ENCODE measurements around the gene AIM2.
"Not testable (repeated sequence)": the region's sequence is repeated elsewhere in the genome, so short reads cannot be mapped to it uniquely, and the experiment has no call there.

Gene AIM2

GRCh38 chr1:159076438-159077119 is at the start of gene AIM2:
AIM2 (minus strand) TSS chr1:159076766; CDS start chr1:159073499, 3,267 bp downstream.
- DNase-seq = no peak

DNA sequence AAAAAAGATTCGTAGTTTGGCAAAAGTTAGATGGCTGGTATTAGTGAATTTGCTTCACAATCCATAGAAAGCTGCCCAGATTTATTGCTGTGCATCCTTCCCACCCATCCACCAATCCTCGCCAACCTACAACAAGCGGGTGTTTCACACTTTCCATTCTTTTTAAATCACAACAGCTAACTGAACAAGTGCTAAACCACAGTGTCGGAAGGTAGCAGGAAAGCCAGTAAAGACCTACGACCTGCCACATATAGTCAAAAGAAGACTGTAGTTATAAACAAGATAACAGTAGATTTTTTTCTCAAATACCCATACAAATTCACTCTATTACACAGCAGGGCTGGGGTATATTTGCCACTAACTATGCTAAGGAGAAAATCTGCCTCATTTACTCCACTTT is 47.0 kb upstream of the AIM2 start:
- no peak for DNase-seq

DNA sequence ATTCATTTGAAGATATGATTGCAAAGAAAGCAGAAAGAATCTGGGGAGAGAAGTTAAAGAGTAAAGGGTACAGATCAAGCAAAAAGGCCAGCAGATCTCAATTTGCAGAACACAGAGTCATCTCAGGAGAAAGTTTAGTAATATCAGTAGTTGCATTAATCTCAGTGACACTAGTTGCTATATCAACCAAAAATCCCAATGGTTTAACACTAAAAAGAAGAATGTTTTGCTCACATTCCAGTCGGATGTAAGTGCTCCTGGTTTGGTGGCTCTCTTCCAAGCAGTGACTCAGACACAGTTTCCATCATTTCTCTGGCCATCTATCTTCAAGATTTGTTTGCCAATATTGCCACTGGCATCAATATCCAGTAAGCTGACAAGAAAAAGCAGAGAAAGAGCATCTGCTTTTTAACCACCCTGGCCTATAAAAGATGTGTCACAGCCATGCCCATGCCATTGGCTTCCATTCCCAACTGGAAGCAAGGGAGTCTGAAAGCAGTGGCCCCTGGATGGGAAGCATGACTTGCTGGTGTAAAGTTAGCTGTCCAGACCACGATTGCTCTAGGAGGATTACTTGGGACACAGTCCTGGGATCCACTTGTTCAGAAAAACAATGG is 45.5 kb upstream of the AIM2 start:
- DNase-seq = no peak

DNA sequence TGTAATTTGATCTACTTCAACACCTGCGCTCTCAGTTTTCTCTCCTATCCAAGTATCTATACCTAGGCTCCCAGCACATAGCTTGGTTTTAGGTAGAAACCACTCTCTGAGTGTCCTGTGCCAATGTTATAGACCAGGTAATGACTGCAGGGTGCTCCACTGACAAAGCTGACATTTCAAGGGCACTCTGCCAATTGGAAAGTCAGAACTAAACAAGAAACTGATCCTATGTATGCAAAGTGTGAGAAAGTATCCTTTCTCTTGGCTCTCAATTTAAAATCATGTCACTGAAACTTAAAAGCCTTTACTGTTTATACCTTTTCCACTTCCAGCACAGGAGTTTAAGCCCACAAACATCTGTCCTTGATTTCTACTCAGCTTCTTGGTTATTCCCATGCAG is 45.0 kb upstream of the AIM2 start:
- DNase-seq = no peak

- DNase-seq = no peak
These were observed 43.8 kb upstream of the AIM2 start for GRCh38 chr1:159120317-159120716.

GRCh38 chr1:159113596-159114433 is 37.2 kb upstream of the AIM2 start:
- no peak for DNase-seq

DNA sequence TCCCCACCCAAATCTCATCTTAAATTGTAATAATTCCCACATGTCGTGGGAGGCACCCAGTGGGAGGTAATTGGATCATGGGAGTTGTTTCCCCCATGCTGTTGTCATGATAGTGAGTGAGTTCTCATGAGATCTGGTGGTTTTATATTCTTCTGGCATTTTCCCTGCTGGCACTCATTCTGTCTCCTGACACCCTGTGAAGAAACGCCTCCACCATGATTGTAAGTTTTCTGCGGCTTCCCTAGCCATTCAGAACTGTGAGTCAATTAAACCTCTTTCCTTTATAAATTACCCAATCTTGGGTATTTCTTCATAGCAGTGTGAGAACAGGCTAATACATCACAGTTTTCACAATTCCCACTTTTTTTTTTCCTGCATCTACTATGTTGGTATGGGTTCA is 26.5 kb upstream of the AIM2 start:
- not testable (repeated sequence) for DNase-seq

GRCh38 chr1:159100589-159100988 is 24.0 kb upstream of the AIM2 start:
- no peak for DNase-seq

DNA sequence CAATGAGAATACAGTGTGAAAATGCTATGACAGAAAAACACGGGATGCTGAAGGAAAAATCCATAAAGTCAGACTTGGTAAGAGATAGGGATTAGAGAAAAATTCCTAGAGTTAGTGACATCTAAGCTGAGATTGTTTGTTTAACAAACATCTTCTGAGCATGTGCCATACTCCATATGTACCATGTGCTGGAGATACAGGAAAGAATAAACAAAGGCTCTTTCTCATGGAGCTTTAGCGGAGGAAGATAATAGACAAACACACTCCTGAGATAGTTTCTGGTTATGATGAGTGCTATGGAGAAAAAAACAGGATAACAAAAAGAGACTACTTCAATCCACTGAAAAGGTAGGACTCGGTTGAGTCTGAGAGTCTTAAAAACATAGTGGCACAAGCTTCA is 22.0 kb upstream of the AIM2 start:
- DNase-seq = no peak

GRCh38 chr1:159092036-159092760 is 15.6 kb upstream of the AIM2 start:
- DNase-seq = peak in 1 of 2 experiments; percentile 48

GRCh38 chr1:159091607-159092031 is 15.1 kb upstream of the AIM2 start:
- peak in 1 of 2 experiments; percentile 48 for DNase-seq

DNA sequence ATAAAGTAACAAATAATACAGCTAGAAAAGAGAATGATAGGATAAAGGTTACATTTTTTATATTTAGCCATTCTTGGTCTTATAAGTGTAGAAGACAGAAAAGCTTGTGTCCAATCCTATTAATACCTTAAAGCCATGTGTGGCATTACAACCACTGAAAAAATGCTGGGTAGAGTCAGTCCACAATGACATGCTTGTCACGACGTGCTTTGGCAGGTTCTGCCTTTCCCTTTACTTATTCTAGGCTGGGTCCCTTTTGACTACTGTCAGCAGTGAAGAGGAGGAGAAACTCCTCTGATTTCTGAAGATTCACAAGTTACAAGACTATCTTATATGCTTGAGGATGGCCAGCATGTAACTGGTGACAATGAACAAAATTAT is 14.6 kb upstream of the AIM2 start:
- DNase-seq = no peak

GRCh38 chr1:159090286-159091179 is 14.0 kb upstream of the AIM2 start:
- DNase-seq = no peak

- DNase-seq = no peak
These were observed 12.7 kb upstream of the AIM2 start for GRCh38 chr1:159089184-159089791.

- DNase-seq = no peak
These were observed 12.1 kb upstream of the AIM2 start for GRCh38 chr1:159088546-159089183.

DNA sequence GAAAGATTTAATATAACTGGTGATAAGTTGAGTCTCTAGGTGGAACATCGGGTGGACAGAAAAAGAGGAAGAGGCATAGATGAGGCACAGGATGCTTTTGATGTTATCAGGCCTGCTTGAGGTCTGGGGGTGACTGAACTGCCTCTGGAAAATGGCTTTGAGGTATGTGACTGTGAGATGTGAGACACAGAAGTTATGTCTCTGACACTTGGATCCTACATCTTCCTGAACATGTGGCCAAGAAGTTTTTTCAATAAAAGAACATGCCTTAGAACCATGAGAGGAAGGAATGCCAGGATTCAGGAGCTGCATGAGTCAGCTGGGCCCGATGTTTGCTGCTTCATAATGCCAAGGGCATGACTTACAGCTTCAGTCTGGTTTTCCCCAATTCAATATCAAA is 11.5 kb upstream of the AIM2 start:
- peak in 1 of 2 experiments; percentile 23 for DNase-seq

DNA sequence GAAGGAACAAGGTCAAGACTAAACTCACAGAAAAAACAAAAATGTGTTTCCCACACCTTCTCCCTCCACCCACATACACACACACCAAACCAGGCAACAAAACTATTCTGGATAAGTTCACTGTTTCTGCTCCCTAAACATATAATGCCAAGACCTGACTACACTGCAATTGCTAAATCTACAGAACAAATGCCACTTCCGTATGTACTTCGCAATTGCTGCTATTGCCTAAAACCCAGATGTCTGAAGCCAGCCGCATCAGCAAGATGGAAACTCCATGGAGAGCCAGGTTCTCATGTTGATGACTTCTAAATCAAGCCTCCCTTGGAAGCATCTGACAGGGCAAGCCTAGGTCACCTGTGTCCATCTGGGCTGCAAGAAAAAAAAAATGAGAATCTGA is 8.3 kb upstream of the AIM2 start:
- DNase-seq = no peak

GRCh38 chr1:159084152-159084551 is 7.6 kb upstream of the AIM2 start:
- DNase-seq = no peak

- DNase-seq = no peak
These were observed 6.4 kb upstream of the AIM2 start for GRCh38 chr1:159083013-159083412.

DNA sequence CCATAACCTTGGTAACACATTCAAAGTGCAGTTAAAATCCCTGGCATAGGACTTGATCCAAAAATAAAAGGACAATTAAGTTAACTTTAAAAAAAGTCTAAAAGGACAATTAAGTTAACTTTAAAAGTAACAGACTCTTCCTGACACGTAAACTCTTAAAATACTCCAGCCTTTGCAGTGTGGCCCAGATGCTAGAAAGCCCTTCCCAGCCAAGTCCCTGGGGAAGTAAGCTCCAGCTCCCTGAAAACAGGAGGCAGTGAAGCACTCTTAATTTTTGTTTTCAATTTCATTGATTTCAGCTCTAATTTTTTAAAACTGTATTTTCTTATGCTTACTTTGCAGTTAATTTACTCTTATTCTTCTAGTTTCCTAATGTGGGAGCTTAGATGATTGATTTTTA is 5.1 kb upstream of the AIM2 start:
- no peak for DNase-seq

- no peak for DNase-seq
These were observed 3.0 kb upstream of the AIM2 start for GRCh38 chr1:159079525-159079924.

Measured in SW 1271 (cell line).